Endothelial cell of umbilical vein (primary cell): Measurements from ENCODE around the gene MGST2. TPM values are rescaled to one million over a fixed set of nuclear protein-coding genes. Genes with fewer than 3 reads are reported as not detected.

Source experiments
- BruUV-seq: library from RNA; stranded (reverse); fragments of 400-500 nt; replicated peaks from 2 replicates; lab custom pipeline; 2021; lab: Mats Ljungman, UMichigan
- CTCF ChIA-PET: fragments of 300-600, 350-600 bp; sonication (Branson Sonifier 250); formaldehyde crosslinking; loops from one replicate; lab custom pipeline; 2021; ENCODE audit warnings: antibody characterized with exemption, inconsistent platforms; lab: Charles Lee
- POLR2A ChIA-PET: fragments of 300-600, 350-600 bp; sonication (Branson Sonifier 250); formaldehyde crosslinking; loops from one replicate; lab custom pipeline; 2021; ENCODE audit warnings: antibody characterized with exemption, inconsistent platforms; lab: Charles Lee
- DNase-seq: peaks from one replicate; pipeline ENCODE4 v3.0.0-alpha.2; 2011; ENCODE audit warnings: low read depth, low spot score
- FAIRE-seq: peaks from 2 replicates; lab custom pipeline; 2011; peaks lifted over from hg19 to GRCh38; lab: Jason Lieb, UNC
- H2AFZ ChIP-seq: 2 replicates; pipeline ENCODE4 v1.6.0; 2012; ENCODE audit warnings: low read depth, low read length, control low read depth, inconsistent platforms
- H3K27ac ChIP-seq: 2 replicates; pipeline ENCODE4 v1.5.1; 2011; ENCODE audit warnings: low read depth, mild to moderate bottlenecking, control low read depth, low read length, moderate library complexity; ENCODE audit not compliant: insufficient read depth
- H3K27me3 ChIP-seq, 2 experiments: 2 replicates each; pipeline versions ENCODE4 v1.6.0 to v1.6.1; 2011; ENCODE audit warnings: low read length in 2 of 2, mixed read lengths in 1 of 2; ENCODE audit not compliant: control insufficient read depth in 2 of 2, insufficient read depth in 2 of 2
- H3K36me3 ChIP-seq, 2 experiments: 2 replicates in 1 of 2; 3 replicates in 1 of 2; pipeline ENCODE4 v1.5.1; 2011; ENCODE audit warnings: low read length in 2 of 2, mild to moderate bottlenecking in 1 of 2, moderate library complexity in 1 of 2; ENCODE audit not compliant: control insufficient read depth in 2 of 2, insufficient read depth in 2 of 2; ENCODE audit errors: extremely low read depth in 1 of 2
- H3K4me1 ChIP-seq: 3 replicates; pipeline ENCODE4 v1.5.1; 2011; ENCODE audit warnings: mild to moderate bottlenecking, low read length; ENCODE audit not compliant: control insufficient read depth, insufficient read depth; ENCODE audit errors: extremely low read depth
- H3K4me2 ChIP-seq: 2 replicates; pipeline ENCODE4 v1.6.1; 2011; ENCODE audit warnings: low read length, control low read depth, mixed read lengths; ENCODE audit not compliant: insufficient read depth
- H3K4me3 ChIP-seq, 3 experiments: fragments of 200-600 bp in 1 of 3; sonication (generic), shearing (Covaris generic) in 1 of 3; replicated peaks in 1 of 3; 2 replicates each; pipeline ENCODE4 v1.5.1; 2011 to 2016; ENCODE audit warnings: control low read depth in 3 of 3, low read length in 3 of 3, mild to moderate bottlenecking in 2 of 3, inconsistent platforms in 1 of 3, low read depth in 1 of 3, moderate library complexity in 1 of 3; ENCODE audit not compliant: insufficient read depth in 1 of 3
- H3K79me2 ChIP-seq: 2 replicates; pipeline ENCODE4 v1.6.0; 2012; ENCODE audit warnings: low read length, inconsistent platforms; ENCODE audit not compliant: control insufficient read depth, insufficient read depth
- H3K9ac ChIP-seq: replicated peaks from 2 replicates; pipeline ENCODE3; 2011; ENCODE audit warnings: low read length, control low read depth; ENCODE audit not compliant: insufficient read depth; ENCODE audit errors: extremely low read depth
- H3K9me1 ChIP-seq: replicated peaks from 3 replicates; pipeline ENCODE4 v1.6.0; 2011; ENCODE audit warnings: mild to moderate bottlenecking, low read length; ENCODE audit not compliant: control insufficient read depth, insufficient read depth; ENCODE audit errors: extremely low read depth
- H3K9me3 ChIP-seq: replicated peaks from 2 replicates; pipeline ENCODE4 v1.5.1; 2012; ENCODE audit warnings: low read length, inconsistent platforms; ENCODE audit not compliant: control insufficient read depth, insufficient read depth
- H4K20me1 ChIP-seq: replicated peaks from 2 replicates; pipeline ENCODE3; 2011; ENCODE audit warnings: mild to moderate bottlenecking, low read length; ENCODE audit not compliant: control insufficient read depth, insufficient read depth; ENCODE audit errors: extremely low read depth
- CTCF ChIP-seq, 2 donors: IDR thresholded peaks; 1 replicate in 1 of 2; 2 replicates in 1 of 2; pipeline ENCODE4 v1.5.1; 2011; ENCODE audit warnings: low read length in 2 of 2, mild to moderate bottlenecking in 2 of 2, moderate library complexity in 2 of 2, control low read depth in 1 of 2, inconsistent platforms in 1 of 2, low read depth in 1 of 2; ENCODE audit not compliant: insufficient read depth in 1 of 2; ENCODE audit errors: extremely low read depth in 1 of 2
- EZH2 ChIP-seq: IDR thresholded peaks from 2 replicates; pipeline ENCODE4 v1.6.1; 2012; ENCODE audit warnings: borderline replicate concordance, low read depth, mild to moderate bottlenecking, moderate library complexity, low read length, inconsistent platforms; ENCODE audit not compliant: severe bottlenecking
- FOS ChIP-seq: IDR thresholded peaks from 2 replicates; pipeline ENCODE4 v1.6.1; 2011; ENCODE audit warnings: mild to moderate bottlenecking, low read length, moderate library complexity, borderline replicate concordance; ENCODE audit not compliant: insufficient read depth
- GATA2 ChIP-seq: IDR thresholded peaks from 2 replicates; pipeline ENCODE4 v1.7.0; 2011; ENCODE audit warnings: low read depth, mild to moderate bottlenecking, moderate library complexity, mixed read lengths, low read length; ENCODE audit not compliant: insufficient read length, insufficient read depth
- JUN ChIP-seq: IDR thresholded peaks from 2 replicates; pipeline ENCODE4 v1.6.1; 2011; ENCODE audit warnings: borderline replicate concordance, low read depth; ENCODE audit not compliant: insufficient read length, insufficient read depth
- MAX ChIP-seq: IDR thresholded peaks from 2 replicates; pipeline ENCODE4 v1.6.1; 2011; ENCODE audit not compliant: insufficient read depth, insufficient read length
- MYC ChIP-seq: IDR thresholded peaks from one replicate; pipeline ENCODE4 v1.6.1; 2011; ENCODE audit warnings: mild to moderate bottlenecking, low read depth, low read length
- POLR2A ChIP-seq: IDR thresholded peaks from 2 replicates; pipeline ENCODE4 v1.6.1; 2012; ENCODE audit warnings: low read depth, mild to moderate bottlenecking, control low read depth, low read length
- POLR2AphosphoS5 ChIP-seq: IDR thresholded peaks from 2 replicates; pipeline ENCODE4 v1.6.1; 2012; ENCODE audit warnings: low read depth, mild to moderate bottlenecking, control low read depth, low read length, moderate library complexity; ENCODE audit not compliant: insufficient read depth
- dilution Hi-C: fragments of 300-500 bp; cut with MboI; formaldehyde crosslinking; loops from one replicate; pipeline ENCODE4 v1.15.0; 2019; ENCODE audit warnings: low sequenced_read_pairs; ENCODE audit not compliant: extremely low pct_ligation_motif_present
- intact Hi-C: fragments of 100-400 bp; cut with micrococcal nuclease; formaldehyde crosslinking; loops from one replicate; pipeline ENCODE4 v1.10.0; 2022
- polyA plus RNA-seq, 4 experiments: library from polyadenylated mRNA; depleted of rRNA in 3 of 4; stranded (reverse) in 3 of 4; unstranded in 1 of 4; fragments of >200 nt; gene quantifications; 2 replicates each; pipeline versions ENCODE4 v1.2.1 to v1.2.3, GENCODE V29; 2011 to 2012; ENCODE audit warnings: missing spikeins in 1 of 4
- total RNA-seq: library from RNA; stranded (reverse); gene quantifications from 2 replicates; pipeline ENCODE4 v1.2.3, GENCODE V29; 2021

MGST2 gene
- total and polyA plus RNA-seq, 2 donors (not counting 3 experiments of a cell fraction or from before 2014, with no cell fraction given) = 64.3 to 78.9 TPM

- no peaks in the 10 kb centered on the region for H3K36me3 ChIP-seq
- CTCF ChIA-PET = interaction anchor here (0.6 to 3.3 kb wide), 11 partner anchors 8 to 695 kb away, joined by 3 to 47 read pairs (median 4); no protein-coding TSS in a partner anchor
Observed at GRCh38 chr4:139665079-139665689, 435 bp upstream of the MGST2 start.

More at GRCh38 chr4:139665079-139665689, 435 bp upstream of the MGST2 start:
- BruUV-seq = TSS peak; percentile 43
- Histone ChIP-seq H3K9ac (peak overlapping the region; percentile 89), H3K4me3 (peak overlapping the region in 2 of 3 experiments; percentile 56 to 60), H2AFZ (peak overlapping the region; percentile 55), H3K27me3 (no peaks in the 10 kb centered on the region), H3K27ac (peak overlapping the region; percentile 77), H3K4me2 (peak overlapping the region; percentile 87), H3K4me1 (peaks cover 36% of the 10 kb centered on the region), H3K79me2 (peaks cover 7% of the 10 kb centered on the region), H3K9me3 (no peaks in the 10 kb centered on the region), H3K9me1 (no peaks in the 10 kb centered on the region), H4K20me1 (no peaks in the 10 kb centered on the region)
- dilution Hi-C loops = no loop called here
- POLR2A ChIA-PET = interaction anchor here (1.0 kb wide), 1 partner anchor 8 kb away, joined by 3 read pairs; no protein-coding TSS in a partner anchor
- no peak for DNase-seq
- TF ChIP-seq JUN = no peak
- no peak for TF ChIP-seq POLR2AphosphoS5
- no peak for TF ChIP-seq MAX
- TF ChIP-seq FOS = no peak
- TF ChIP-seq MYC = no peak
- no peak for TF ChIP-seq GATA2
- no peak for TF ChIP-seq POLR2A
- no peak for TF ChIP-seq EZH2
- no peak for TF ChIP-seq CTCF (IDR thresholded peaks at IDR 0.05; ENCODE audit: extremely low read depth in 1 of 2, insufficient read depth in 1 of 2, low read depth in 1 of 2, low read length in 2 of 2)
- intact Hi-C loops = no loop called here
- FAIRE-seq = no peak
